HEK293T (cell line): ENCODE data around the gene DDX21.

ENCODE experiments used
- ARNT ChIP-seq: fragments of 450-650 bp; IDR thresholded peaks from 2 replicates; pipeline ENCODE4 v1.6.1; 2017; ENCODE audit warnings: mild to moderate bottlenecking
- BHLHE40 ChIP-seq: fragments of 450-650 bp; IDR thresholded peaks from 2 replicates; pipeline ENCODE4 v1.6.1; 2016; ENCODE audit warnings: mild to moderate bottlenecking, moderate library complexity, borderline replicate concordance
- CTBP1 ChIP-seq: fragments of 450-650 bp; IDR thresholded peaks from 2 replicates; pipeline ENCODE4 v1.6.1; 2016; ENCODE audit warnings: borderline replicate concordance
- ELF4 ChIP-seq: fragments of 450-650 bp; IDR thresholded peaks from 2 replicates; pipeline ENCODE4 v1.6.1; 2017; ENCODE audit warnings: antibody characterized with exemption
- FOXA1 ChIP-seq: fragments of 450-650 bp; IDR thresholded peaks from 2 replicates; pipeline ENCODE4 v1.6.1; 2016; ENCODE audit warnings: mild to moderate bottlenecking
- FOXK2 ChIP-seq: fragments of 450-650 bp; IDR thresholded peaks from 2 replicates; pipeline ENCODE4 v1.6.1; 2016; ENCODE audit warnings: mild to moderate bottlenecking
- HDGF ChIP-seq: fragments of 450-650 bp; IDR thresholded peaks from 2 replicates; pipeline ENCODE4 v1.6.1; 2017; ENCODE audit warnings: antibody characterized with exemption, borderline replicate concordance
- LEF1 ChIP-seq: fragments of 450-650 bp; IDR thresholded peaks from 2 replicates; pipeline ENCODE4 v1.6.1; 2017; ENCODE audit warnings: mild to moderate bottlenecking, borderline replicate concordance
- NFRKB ChIP-seq: fragments of 450-650 bp; IDR thresholded peaks from 2 replicates; pipeline ENCODE4 v1.6.1; 2016; ENCODE audit warnings: mild to moderate bottlenecking, moderate library complexity
- PKNOX1 ChIP-seq: fragments of 450-650 bp; IDR thresholded peaks from 2 replicates; pipeline ENCODE4 v1.6.1; 2016
- SP1 ChIP-seq: fragments of 450-650 bp; IDR thresholded peaks from 2 replicates; pipeline ENCODE4 v1.6.1; 2017
- SUZ12 ChIP-seq: fragments of 450-650 bp; IDR thresholded peaks from 2 replicates; pipeline ENCODE4 v1.6.1; 2016; ENCODE audit warnings: mild to moderate bottlenecking
- TARDBP ChIP-seq: fragments of 450-650 bp; IDR thresholded peaks from 2 replicates; pipeline ENCODE4 v1.6.1; 2016
- ZNF384 ChIP-seq: fragments of 450-650 bp; IDR thresholded peaks from 2 replicates; pipeline ENCODE4 v1.6.1; 2016

- TF ChIP-seq SP1 = no peak
- TF ChIP-seq CTBP1 = no peak
- TF ChIP-seq TARDBP = no peak
- TF ChIP-seq ELF4 = no peak
- no peak for TF ChIP-seq NFRKB
- TF ChIP-seq HDGF = no peak
- no peak for TF ChIP-seq LEF1
- no peak for TF ChIP-seq ZNF384
- TF ChIP-seq PKNOX1 = no peak
- TF ChIP-seq FOXK2 = no peak
- TF ChIP-seq FOXA1 = no peak
- no peak for TF ChIP-seq BHLHE40
- TF ChIP-seq SUZ12 = no peak
- TF ChIP-seq ARNT = no peak
These were observed 25.1 kb downstream of the DDX21 start for GRCh38 chr10:68981074-68981473.
